Neural cell (in vitro differentiated cells): ENCODE data around the gene BORCS5. TPM values are rescaled to one million over a fixed set of nuclear protein-coding genes. Genes with fewer than 3 reads are reported as not detected.
"Not testable (repeated sequence)": the region's sequence is repeated elsewhere in the genome, so short reads cannot be mapped to it uniquely, and the experiment has no call there.

Source experiments
- H2AFZ ChIP-seq: fragments of 200-600, 300-800 bp; sonication (generic), shearing (Covaris generic); 2 replicates; pipeline ENCODE4 v1.6.0; 2014; ENCODE audit warnings: low read depth, mild to moderate bottlenecking, antibody characterized with exemption, low read length, moderate library complexity
- H3F3A ChIP-seq: fragments of 200-600 bp; shearing (Covaris generic); 2 replicates; pipeline ENCODE4 v1.6.1; 2016; ENCODE audit warnings: mild to moderate bottlenecking, moderate library complexity, mixed read lengths, antibody characterized with exemption, low read length; ENCODE audit not compliant: insufficient read depth, poor library complexity, severe bottlenecking
- H3K27ac ChIP-seq: fragments of 200-600, 300-800 bp; sonication (generic), shearing (Covaris generic); 2 replicates; pipeline ENCODE4 v1.5.1; 2014; ENCODE audit warnings: mild to moderate bottlenecking, low read length, moderate library complexity
- H3K27me3 ChIP-seq: fragments of 300-800, 200-600 bp; sonication (generic), shearing (Covaris generic); 2 replicates; pipeline ENCODE4 v1.6.0; 2014; ENCODE audit warnings: mild to moderate bottlenecking, low read depth, low read length, moderate library complexity; ENCODE audit not compliant: insufficient read depth
- H3K36me3 ChIP-seq: fragments of 300-800, 200-600 bp; sonication (generic), shearing (Covaris generic); 2 replicates; pipeline ENCODE4 v1.5.1; 2014; ENCODE audit warnings: mild to moderate bottlenecking, antibody characterized with exemption, low read length, moderate library complexity; ENCODE audit not compliant: insufficient read depth
- H3K4me2 ChIP-seq: fragments of 300-800, 200-600 bp; sonication (generic), shearing (Covaris generic); 2 replicates; pipeline ENCODE4 v1.6.0; 2014; ENCODE audit warnings: mild to moderate bottlenecking, low read length
- H3K4me3 ChIP-seq: fragments of 300-800, 200-600 bp; sonication (generic), shearing (Covaris generic); 2 replicates; pipeline ENCODE4 v1.5.1; 2014; ENCODE audit warnings: mild to moderate bottlenecking, low read length, moderate library complexity
- H3K79me2 ChIP-seq: fragments of 200-600 bp; shearing (Covaris generic); replicated peaks from 2 replicates; pipeline ENCODE4 v1.6.0; 2014; ENCODE audit warnings: mild to moderate bottlenecking, low read length, moderate library complexity; ENCODE audit not compliant: insufficient read depth
- H3K9ac ChIP-seq: fragments of 300-800, 200-600 bp; sonication (generic), shearing (Covaris generic); 2 replicates; pipeline ENCODE4 v1.6.1; 2016; ENCODE audit warnings: mild to moderate bottlenecking, low read length, mixed read lengths
- H3K9me2 ChIP-seq: fragments of 200-600 bp; shearing (Covaris generic); 2 replicates; pipeline ENCODE4 v1.6.1; 2016; ENCODE audit warnings: mild to moderate bottlenecking, low read length, mixed read lengths; ENCODE audit not compliant: insufficient read depth
- H3K9me3 ChIP-seq: fragments of 200-600, 300-800 bp; sonication (generic), shearing (Covaris generic); 2 replicates; pipeline ENCODE4 v1.6.1; 2016; ENCODE audit warnings: mild to moderate bottlenecking, mixed run types, low read length, moderate library complexity, mixed read lengths
- H4K20me1 ChIP-seq: fragments of 200-600 bp; shearing (Covaris generic); 2 replicates; pipeline ENCODE4 v1.6.1; 2016; ENCODE audit warnings: mild to moderate bottlenecking, mixed run types; ENCODE audit not compliant: insufficient read depth
- CTCF ChIP-seq: fragments of 450-650 bp; IDR thresholded peaks from 2 replicates; pipeline ENCODE4 v1.5.1; 2014; ENCODE audit warnings: antibody characterized with exemption, mild to moderate bottlenecking, moderate library complexity; ENCODE audit not compliant: poor library complexity, severe bottlenecking
- EP300 ChIP-seq: fragments of 450-650 bp; conservative IDR thresholded peaks from 2 replicates; pipeline ENCODE4 v1.6.1; 2014; ENCODE audit warnings: antibody characterized with exemption, mild to moderate bottlenecking, moderate library complexity; ENCODE audit not compliant: poor library complexity, severe bottlenecking
- EZH2 ChIP-seq: fragments of 200-600, 300-800 bp; shearing (Covaris generic), sonication (generic); IDR thresholded peaks from 2 replicates; pipeline ENCODE4 v1.6.1; 2014; ENCODE audit warnings: antibody characterized with exemption, low read length, borderline replicate concordance, mild to moderate bottlenecking; ENCODE audit not compliant: insufficient read depth, poor library complexity, severe bottlenecking
- MXI1 ChIP-seq: fragments of 450-650 bp; conservative IDR thresholded peaks from 2 replicates; pipeline ENCODE4 v1.6.1; 2014; ENCODE audit warnings: antibody characterized with exemption, mild to moderate bottlenecking; ENCODE audit not compliant: poor library complexity, severe bottlenecking
- POLR2AphosphoS5 ChIP-seq: IDR thresholded peaks from 2 replicates; pipeline ENCODE4 v1.6.1; 2012
- RAD21 ChIP-seq: fragments of 450-650 bp; conservative IDR thresholded peaks from 2 replicates; pipeline ENCODE4 v1.6.1; 2014; ENCODE audit warnings: antibody characterized with exemption, mild to moderate bottlenecking, moderate library complexity
- REST ChIP-seq: IDR thresholded peaks from 2 replicates; pipeline ENCODE4 v1.6.1; 2012; ENCODE audit warnings: borderline replicate concordance
- SMC3 ChIP-seq: fragments of 450-650 bp; conservative IDR thresholded peaks from 2 replicates; pipeline ENCODE4 v1.6.1; 2014; ENCODE audit warnings: antibody characterized with exemption, mild to moderate bottlenecking, moderate library complexity; ENCODE audit not compliant: poor library complexity
- TAF1 ChIP-seq: IDR thresholded peaks from 2 replicates; pipeline ENCODE4 v1.6.1; 2012; ENCODE audit warnings: low read depth
- polyA plus RNA-seq: library from polyadenylated mRNA; depleted of rRNA; stranded (reverse); fragments of >200 nt; gene quantifications from 2 replicates; pipeline ENCODE4 v1.2.3, GENCODE V29; 2014

BORCS5 gene
- polyA plus RNA-seq, 1 donor from 2014 or later: 14.2 TPM

DNA sequence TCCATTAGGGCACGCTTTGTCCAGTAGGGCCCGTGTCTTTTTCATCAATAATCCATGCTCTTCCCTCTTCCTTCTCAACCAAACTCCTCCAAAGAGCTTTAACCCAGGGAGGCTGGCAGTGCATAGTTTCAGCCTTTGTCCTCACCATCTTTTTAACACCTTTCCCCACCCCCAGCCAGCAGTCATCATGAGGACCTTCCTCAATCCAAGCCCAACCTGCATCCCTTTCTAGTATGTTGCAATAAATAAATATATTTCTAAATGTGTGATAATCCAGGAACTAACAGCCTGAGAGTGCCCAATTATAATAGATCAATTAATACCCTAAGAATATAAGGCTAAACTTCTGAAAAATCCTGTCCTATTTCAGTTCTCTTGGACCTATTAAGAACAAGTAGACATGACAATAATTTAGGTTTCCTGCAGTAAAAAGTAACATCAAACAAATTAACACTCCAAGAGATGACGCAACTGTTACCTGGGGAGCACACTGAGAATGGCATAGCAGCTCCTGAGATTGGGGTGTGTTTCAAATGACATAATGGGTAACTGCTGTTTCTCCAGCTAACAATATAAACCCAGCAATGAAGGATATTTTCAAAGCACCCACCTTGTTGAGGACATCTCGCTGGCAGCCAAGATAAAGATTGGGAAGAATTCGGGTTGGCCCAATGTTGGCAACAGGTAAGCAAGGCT lies 143.2 kb downstream of the BORCS5 start:
- Histone ChIP-seq H3K9ac (no peak overlapping the region), H3K79me2 (no peaks in the 10 kb centered on the region), H3K9me3 (no peaks in the 10 kb centered on the region), H3K27me3 (no peaks in the 10 kb centered on the region), H4K20me1 (no peaks in the 10 kb centered on the region), H3K9me2 (no peaks in the 10 kb centered on the region), H3K4me3 (no peak overlapping the region), H3K4me2 (no peak overlapping the region), H2AFZ (no peak overlapping the region), H3K27ac (no peak overlapping the region), H3K36me3 (no peaks in the 10 kb centered on the region), H3F3A (no peaks in the 10 kb centered on the region)
- TF ChIP-seq MXI1 (no peak), SMC3 (no peak), EZH2 (no peak), EP300 (no peak), RAD21 (no peak), POLR2AphosphoS5 (no peak), REST (no peak), CTCF (no peak), TAF1 (no peak)

DNA sequence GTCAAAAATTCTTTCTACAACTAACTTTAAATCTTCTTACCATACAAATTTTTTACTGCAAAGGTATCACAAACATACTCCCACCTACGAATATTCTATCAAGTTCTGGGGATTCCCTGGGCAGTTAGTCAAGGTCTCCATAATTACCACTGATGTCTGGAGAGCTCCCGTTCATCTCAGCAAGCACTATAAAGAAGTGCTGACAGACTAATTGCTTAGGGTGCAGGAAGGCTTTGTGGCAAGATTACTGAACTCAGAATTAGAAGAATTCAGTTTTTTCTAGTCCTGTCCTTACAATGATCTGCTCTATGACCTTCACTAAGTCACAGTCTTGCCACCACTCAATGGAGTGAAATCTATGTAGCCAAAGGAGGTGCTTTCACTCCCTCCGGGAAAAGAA lies 144.2 kb downstream of the BORCS5 start:
- TF ChIP-seq EZH2: no peak
- TF ChIP-seq MXI1: no peak
- no peak for TF ChIP-seq POLR2AphosphoS5
- no peak for TF ChIP-seq SMC3
- no peak for TF ChIP-seq CTCF
- TF ChIP-seq REST: no peak
- TF ChIP-seq EP300: no peak
- no peak for TF ChIP-seq TAF1
- no peak for TF ChIP-seq RAD21
- H4K20me1 ChIP-seq: no peaks in the 10 kb centered on the region
- H3K27ac ChIP-seq: no peak overlapping the region
- H3K9me2 ChIP-seq: no peaks in the 10 kb centered on the region
- H3K79me2 ChIP-seq: no peaks in the 10 kb centered on the region
- no peaks in the 10 kb centered on the region for H3K36me3 ChIP-seq
- H3K9ac ChIP-seq: no peak overlapping the region
- no peaks in the 10 kb centered on the region for H3K9me3 ChIP-seq
- H3F3A ChIP-seq: no peaks in the 10 kb centered on the region
- no peak overlapping the region for H3K4me3 ChIP-seq
- no peak overlapping the region for H2AFZ ChIP-seq
- no peaks in the 10 kb centered on the region for H3K27me3 ChIP-seq
- no peak overlapping the region for H3K4me2 ChIP-seq

GRCh38 chr12:12502130-12502814 lies 145.4 kb downstream of the BORCS5 start:
- H3K4me3 ChIP-seq, H2AFZ ChIP-seq, H4K20me1 ChIP-seq, H3K9me3 ChIP-seq, H3K4me2 ChIP-seq, H3K36me3 ChIP-seq, H3K79me2 ChIP-seq, H3K9me2 ChIP-seq, H3K27ac ChIP-seq, H3F3A ChIP-seq, H3K9ac ChIP-seq, H3K27me3 ChIP-seq: not testable (repeated sequence)
